Endometrial microvascular endothelial cells (primary cell): Measurements from ENCODE around the gene COL5A1. TPM values are rescaled to one million over a fixed set of nuclear protein-coding genes. Genes with fewer than 3 reads are reported as not detected.

ENCODE experiments used
- in situ Hi-C: cut with HindIII; loops from 2 replicates; pipeline ENCODE4 v1.10.0; 2017; ENCODE audit warnings: low sequenced_read_pairs, low pct_unique_long_range_greater_than_20kb; ENCODE audit errors: inconsistent ontology term
- total RNA-seq: library from RNA; depleted of rRNA; stranded (reverse); fragments of >200 nt; gene quantifications from one replicate; pipeline ENCODE4 v1.2.3, GENCODE V29; 2015; ENCODE audit errors: inconsistent ontology term

The COL5A1 gene
- total RNA-seq, 1 donor from 2014 or later: 23.8 TPM

GRCh38 chr9:134605966-134606357, 35.6 kb upstream of the COL5A1 start:
- in situ Hi-C loops: no loop called here

- in situ Hi-C loops: no loop called here
Measured at GRCh38 chr9:134606951-134607731, 34.5 kb upstream of the COL5A1 start.

GRCh38 chr9:134607971-134608370, 33.6 kb upstream of the COL5A1 start:
- in situ Hi-C loops: no loop called here

GRCh38 chr9:134611046-134611445, 30.6 kb upstream of the COL5A1 start:
- in situ Hi-C loops: no loop called here

GRCh38 chr9:134612309-134612708, 29.3 kb upstream of the COL5A1 start:
- in situ Hi-C loops: no loop called here

- in situ Hi-C loops: no loop called here
Measured at GRCh38 chr9:134612715-134613114, 28.9 kb upstream of the COL5A1 start.

GRCh38 chr9:134614256-134614655, 27.3 kb upstream of the COL5A1 start:
- in situ Hi-C loops: no loop called here

- in situ Hi-C loops: no loop called here
Measured at GRCh38 chr9:134616341-134616740, 25.3 kb upstream of the COL5A1 start.

- in situ Hi-C loops: no loop called here
Measured at GRCh38 chr9:134617246-134617645, 24.4 kb upstream of the COL5A1 start.

GRCh38 chr9:134617836-134618162, 23.8 kb upstream of the COL5A1 start:
- in situ Hi-C loops: no loop called here

GRCh38 chr9:134618163-134618832, 23.3 kb upstream of the COL5A1 start:
- in situ Hi-C loops: no loop called here

GRCh38 chr9:134618833-134619447, 22.7 kb upstream of the COL5A1 start:
- in situ Hi-C loops: no loop called here

- in situ Hi-C loops: no loop called here
Measured at GRCh38 chr9:134619448-134619982, 22.1 kb upstream of the COL5A1 start.

- in situ Hi-C loops: no loop called here
Measured at GRCh38 chr9:134619983-134620661, 21.5 kb upstream of the COL5A1 start.

GRCh38 chr9:134620751-134621557, 20.6 kb upstream of the COL5A1 start:
- in situ Hi-C loops: no loop called here

- in situ Hi-C loops: no loop called here
Measured at GRCh38 chr9:134621558-134622110, 20.0 kb upstream of the COL5A1 start.

- in situ Hi-C loops: no loop called here
Measured at GRCh38 chr9:134622896-134623257, 18.7 kb upstream of the COL5A1 start.

- in situ Hi-C loops: no loop called here
Measured at GRCh38 chr9:134623258-134624066, 18.1 kb upstream of the COL5A1 start.
